A549 (cell line): ENCODE results near the gene NAPSA.

Experiments
- CEBPB ChIP-seq, 2 experiments: fragments of >200 bp in 1 of 2; sonication (Bioruptor Twin) in 1 of 2; formaldehyde crosslinking in 1 of 2; IDR thresholded peaks; 2 replicates each; pipeline ENCODE4 v1.6.1; 2012 to 2016
- CHD2 ChIP-seq: fragments of 150-350 bp; IDR thresholded peaks from 2 replicates; pipeline ENCODE4 v1.6.1; 2014; ENCODE audit warnings: low read length; ENCODE audit not compliant: partially characterized antibody
- CTCF ChIP-seq: fragments of >200 bp; sonication (Bioruptor Twin); formaldehyde crosslinking; IDR thresholded peaks from 3 replicates; pipeline ENCODE4 v1.5.1; 2016
- EP300 ChIP-seq, 2 experiments: fragments of >200 bp; sonication (Bioruptor Twin); formaldehyde crosslinking; IDR thresholded peaks; 2 replicates in 1 of 2; 3 replicates in 1 of 2; pipeline ENCODE4 v1.6.1; 2016 to 2017
- HMGXB4 ChIP-seq: fragments of 250-450 bp; sonication (Bioruptor Pico); IDR thresholded peaks from 2 replicates; pipeline ENCODE4 v1.5.0; 2021; ENCODE audit warnings: mild to moderate bottlenecking, moderate library complexity, borderline replicate concordance
- KDM1A ChIP-seq: fragments of 200-600 bp; sonication (generic); IDR thresholded peaks from 2 replicates; pipeline ENCODE4 v1.6.1; 2016; ENCODE audit warnings: low read depth, mild to moderate bottlenecking
- PHF8 ChIP-seq: fragments of 200-600 bp; sonication (generic); IDR thresholded peaks from 2 replicates; pipeline ENCODE4 v1.6.1; 2016; ENCODE audit warnings: low read depth, mild to moderate bottlenecking, antibody characterized with exemption, moderate library complexity, borderline replicate concordance
- POLR2A ChIP-seq: IDR thresholded peaks from 2 replicates; pipeline ENCODE4 v1.6.1; 2012; ENCODE audit warnings: mild to moderate bottlenecking, low read length
- TF ChIP-seq, protein P1 (sequence below): fragments of 150-350 bp; IDR thresholded peaks from 2 replicates; pipeline ENCODE4 v1.6.1; 2014; ENCODE audit warnings: low read depth, mild to moderate bottlenecking, low read length

DNA sequence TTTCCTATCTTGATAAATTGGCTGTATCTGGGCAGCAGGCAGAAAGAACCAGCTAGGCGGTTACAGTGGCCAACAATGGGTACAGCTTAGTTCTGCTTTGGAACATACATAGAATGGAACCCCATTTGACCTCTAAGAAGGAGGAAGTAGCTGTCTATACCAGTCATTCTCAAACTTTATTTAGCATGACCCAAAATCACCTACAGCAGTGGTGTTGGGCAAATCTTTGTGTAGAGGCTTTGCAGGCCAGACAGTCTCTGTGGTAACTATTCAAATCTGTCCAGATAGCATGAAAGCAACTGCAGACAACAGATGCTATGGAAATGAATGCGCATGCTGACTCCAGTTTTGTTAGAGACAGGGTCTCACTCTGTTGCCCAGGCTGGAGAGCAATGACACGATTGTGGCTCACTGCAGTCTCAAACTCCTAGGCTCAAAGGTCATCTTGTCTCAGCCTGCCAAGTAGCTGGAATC lies 24.3 kb downstream of the NAPSA start:
- TF ChIP-seq POLR2A = no peak
- TF ChIP-seq HMGXB4 (CRISPR knock-in tag) = no peak
- TF ChIP-seq CTCF = no peak
- TF ChIP-seq PHF8 = no peak
- TF ChIP-seq KDM1A = no peak
- TF ChIP-seq EP300 (IDR thresholded peaks at IDR 0.05) = no peak
- TF ChIP-seq, protein P1, sequence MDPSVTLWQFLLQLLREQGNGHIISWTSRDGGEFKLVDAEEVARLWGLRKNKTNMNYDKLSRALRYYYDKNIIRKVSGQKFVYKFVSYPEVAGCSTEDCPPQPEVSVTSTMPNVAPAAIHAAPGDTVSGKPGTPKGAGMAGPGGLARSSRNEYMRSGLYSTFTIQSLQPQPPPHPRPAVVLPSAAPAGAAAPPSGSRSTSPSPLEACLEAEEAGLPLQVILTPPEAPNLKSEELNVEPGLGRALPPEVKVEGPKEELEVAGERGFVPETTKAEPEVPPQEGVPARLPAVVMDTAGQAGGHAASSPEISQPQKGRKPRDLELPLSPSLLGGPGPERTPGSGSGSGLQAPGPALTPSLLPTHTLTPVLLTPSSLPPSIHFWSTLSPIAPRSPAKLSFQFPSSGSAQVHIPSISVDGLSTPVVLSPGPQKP = no peak
- no peak for TF ChIP-seq CEBPB (IDR thresholded peaks at IDR 0.05)
- TF ChIP-seq CHD2 = no peak
